Activated naive CD4-positive, alpha-beta T cell treated with anti-CD3 and anti-CD28 coated beads, Interleukin-2, amount 50 U/mL, for 24 hours (primary cell): ENCODE data around the gene SHH.

ENCODE experiments used
- H3K27ac Mint-ChIP-seq: one replicate; pipeline ENCODE4 v1.8.0; 2021; ENCODE audit warnings: mild to moderate bottlenecking, mixed read lengths
- H3K27me3 Mint-ChIP-seq: one replicate; pipeline ENCODE4 v1.8.0; 2021; ENCODE audit warnings: mixed read lengths
- H3K36me3 Mint-ChIP-seq: one replicate; pipeline ENCODE4 v1.8.0; 2021; ENCODE audit warnings: mixed read lengths
- H3K4me1 Mint-ChIP-seq: one replicate; pipeline ENCODE4 v1.8.0; 2021; ENCODE audit warnings: mixed read lengths
- H3K4me3 Mint-ChIP-seq: one replicate; pipeline ENCODE4 v1.8.0; 2021; ENCODE audit warnings: mild to moderate bottlenecking, mixed read lengths
- H3K9me3 Mint-ChIP-seq: one replicate; pipeline ENCODE4 v1.8.0; 2021; ENCODE audit warnings: mixed read lengths

SHH gene

GRCh38 chr7:155761162-155761561, 51.1 kb downstream of the SHH start:
- Mint-ChIP-seq H3K36me3 (peaks cover 4% of the 10 kb centered on the region), H3K4me1 (peaks cover 59% of the 10 kb centered on the region), H3K27ac (no peak overlapping the region), H3K4me3 (no peak overlapping the region), H3K27me3 (no peaks in the 10 kb centered on the region), H3K9me3 (no peaks in the 10 kb centered on the region)

GRCh38 chr7:155759740-155760430, 52.4 kb downstream of the SHH start:
- peaks cover 67% of the 10 kb centered on the region for H3K4me1 Mint-ChIP-seq
- H3K27ac Mint-ChIP-seq = peak overlapping the region; percentile 76
- peaks cover 4% of the 10 kb centered on the region for H3K36me3 Mint-ChIP-seq
- no peaks in the 10 kb centered on the region for H3K27me3 Mint-ChIP-seq
- no peaks in the 10 kb centered on the region for H3K9me3 Mint-ChIP-seq
- no peak overlapping the region for H3K4me3 Mint-ChIP-seq

- Mint-ChIP-seq H3K9me3 (no peaks in the 10 kb centered on the region), H3K4me3 (no peak overlapping the region), H3K4me1 (peaks cover 67% of the 10 kb centered on the region), H3K27me3 (no peaks in the 10 kb centered on the region), H3K36me3 (peaks cover 4% of the 10 kb centered on the region), H3K27ac (no peak overlapping the region)
Measured at GRCh38 chr7:155758348-155758747, 53.9 kb downstream of the SHH start.

DNA sequence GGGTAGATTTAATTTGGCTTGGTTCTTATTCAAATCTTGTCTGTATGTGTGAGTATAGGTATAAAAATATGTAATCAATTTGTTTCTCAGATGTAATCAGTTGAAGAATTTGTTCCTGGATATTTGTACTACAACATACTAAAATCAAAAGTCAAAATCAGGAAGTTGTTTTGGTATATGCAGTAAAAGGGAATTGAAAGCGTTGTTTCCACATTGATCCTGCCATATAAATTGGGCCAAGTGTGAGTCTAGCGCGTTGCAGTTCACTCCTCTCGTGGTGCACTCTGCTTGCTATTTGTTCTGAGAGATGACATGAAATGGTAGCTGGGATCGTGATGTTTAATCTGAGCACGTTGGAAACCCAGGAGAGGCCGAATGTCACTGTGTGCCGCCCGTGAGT, 55.9 kb downstream of the SHH start:
- H3K27me3 Mint-ChIP-seq = no peaks in the 10 kb centered on the region
- H3K36me3 Mint-ChIP-seq = peaks cover 9% of the 10 kb centered on the region
- no peak overlapping the region for H3K4me3 Mint-ChIP-seq
- H3K4me1 Mint-ChIP-seq = peaks cover 67% of the 10 kb centered on the region
- H3K9me3 Mint-ChIP-seq = no peaks in the 10 kb centered on the region
- no peak overlapping the region for H3K27ac Mint-ChIP-seq

- peaks cover 9% of the 10 kb centered on the region for H3K36me3 Mint-ChIP-seq
- peak overlapping the region; percentile 43 for H3K27ac Mint-ChIP-seq
- H3K4me3 Mint-ChIP-seq = no peak overlapping the region
- H3K4me1 Mint-ChIP-seq = peaks cover 68% of the 10 kb centered on the region
- H3K27me3 Mint-ChIP-seq = no peaks in the 10 kb centered on the region
- no peaks in the 10 kb centered on the region for H3K9me3 Mint-ChIP-seq
Measured at GRCh38 chr7:155755026-155755425, 57.2 kb downstream of the SHH start.

DNA sequence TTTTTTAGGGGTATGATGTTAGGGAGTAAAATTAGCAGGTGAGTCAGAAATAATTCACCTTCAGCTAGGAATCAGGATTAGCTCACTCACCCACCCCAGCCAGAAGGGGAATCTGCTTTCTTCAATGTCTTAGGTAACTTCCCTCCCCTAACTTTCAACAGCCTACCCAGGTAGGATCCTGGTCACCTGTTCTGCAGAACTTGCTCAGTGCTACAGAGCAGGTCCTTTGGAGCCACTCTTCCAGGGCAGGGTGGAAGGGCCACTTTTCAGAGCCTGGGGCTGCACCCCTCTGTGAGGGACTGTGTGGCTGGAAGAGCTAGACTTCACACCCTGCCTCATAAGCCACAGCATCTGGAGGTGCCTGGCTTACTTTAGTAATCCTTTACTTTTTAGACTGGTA, 58.1 kb downstream of the SHH start:
- H3K27me3 Mint-ChIP-seq = no peaks in the 10 kb centered on the region
- no peaks in the 10 kb centered on the region for H3K9me3 Mint-ChIP-seq
- peaks cover 72% of the 10 kb centered on the region for H3K4me1 Mint-ChIP-seq
- peaks cover 9% of the 10 kb centered on the region for H3K36me3 Mint-ChIP-seq
- no peak overlapping the region for H3K4me3 Mint-ChIP-seq
- no peak overlapping the region for H3K27ac Mint-ChIP-seq

- no peaks in the 10 kb centered on the region for H3K27me3 Mint-ChIP-seq
- peaks cover 76% of the 10 kb centered on the region for H3K4me1 Mint-ChIP-seq
- peak overlapping the region; percentile 5 for H3K4me3 Mint-ChIP-seq
- H3K9me3 Mint-ChIP-seq = no peaks in the 10 kb centered on the region
- peaks cover 9% of the 10 kb centered on the region for H3K36me3 Mint-ChIP-seq
- peak overlapping the region; percentile 19 for H3K27ac Mint-ChIP-seq
Measured at GRCh38 chr7:155753446-155753965, 58.8 kb downstream of the SHH start.

- Mint-ChIP-seq H3K4me3 (peak overlapping the region; percentile 27), H3K36me3 (peaks cover 11% of the 10 kb centered on the region), H3K9me3 (no peaks in the 10 kb centered on the region), H3K27me3 (no peaks in the 10 kb centered on the region), H3K27ac (peak overlapping the region; percentile 26), H3K4me1 (peaks cover 82% of the 10 kb centered on the region)
Measured at GRCh38 chr7:155752756-155753445, 59.4 kb downstream of the SHH start.

DNA sequence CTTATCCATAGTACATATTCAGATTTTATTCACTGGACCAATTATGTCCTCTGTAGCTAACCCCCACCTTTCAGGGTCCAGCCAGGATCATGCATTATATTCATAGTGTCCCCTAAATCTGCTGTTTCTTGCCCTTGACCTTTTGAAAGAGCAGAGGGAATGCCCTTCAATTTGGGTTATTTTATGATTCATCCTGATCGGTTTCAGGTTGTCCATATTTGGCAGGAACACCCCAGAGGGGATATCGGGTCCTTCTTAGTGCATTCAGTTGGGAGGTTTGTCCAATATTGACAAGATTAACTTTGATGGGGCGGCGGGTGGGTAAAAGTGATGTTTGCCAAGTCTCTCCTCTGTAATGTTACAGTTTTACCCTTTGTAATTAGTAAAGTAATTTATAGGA, 60.9 kb downstream of the SHH start:
- H3K4me3 Mint-ChIP-seq = no peak overlapping the region
- no peaks in the 10 kb centered on the region for H3K9me3 Mint-ChIP-seq
- H3K4me1 Mint-ChIP-seq = peaks cover 92% of the 10 kb centered on the region
- peaks cover 9% of the 10 kb centered on the region for H3K36me3 Mint-ChIP-seq
- no peaks in the 10 kb centered on the region for H3K27me3 Mint-ChIP-seq
- no peak overlapping the region for H3K27ac Mint-ChIP-seq

- Mint-ChIP-seq H3K27ac (no peak overlapping the region), H3K36me3 (peaks cover 9% of the 10 kb centered on the region), H3K4me3 (no peak overlapping the region), H3K9me3 (no peaks in the 10 kb centered on the region), H3K27me3 (no peaks in the 10 kb centered on the region), H3K4me1 (peaks cover 93% of the 10 kb centered on the region)
Measured at GRCh38 chr7:155750255-155751125, 61.8 kb downstream of the SHH start.
